Bronchial epithelial cell (primary cell): ENCODE data around the gene CDK6. TPM values are rescaled to one million over a fixed set of nuclear protein-coding genes. Genes with fewer than 3 reads are reported as not detected.

ENCODE experiments used
- DNase-seq: peaks from one replicate; pipeline ENCODE4 v3.0.0-alpha.2; 2010; ENCODE audit warnings: low read depth
- FAIRE-seq: peaks from 2 replicates; lab custom pipeline; 2011; peaks lifted over from hg19 to GRCh38; lab: Jason Lieb, UNC
- H3K27me3 ChIP-seq: 2 replicates; pipeline ENCODE4 v1.5.1; 2011; ENCODE audit warnings: low read length; ENCODE audit not compliant: control insufficient read depth, insufficient read depth
- H3K36me3 ChIP-seq: 2 replicates; pipeline ENCODE4 v1.5.1; 2011; ENCODE audit warnings: low read length; ENCODE audit not compliant: control insufficient read depth, insufficient read depth
- H3K4me3 ChIP-seq: 2 replicates; pipeline ENCODE4 v1.5.1; 2011; ENCODE audit warnings: mild to moderate bottlenecking, low read depth, low read length, control low read depth
- CTCF ChIP-seq: IDR thresholded peaks from 2 replicates; pipeline ENCODE4 v1.5.1; 2011; ENCODE audit warnings: mild to moderate bottlenecking, moderate library complexity, low read length, control low read depth, inconsistent platforms; ENCODE audit not compliant: insufficient read depth, severe bottlenecking
- total RNA-seq: library from RNA; depleted of rRNA; stranded (reverse); fragments of >200 nt; gene quantifications from 2 replicates; pipeline ENCODE4 v1.2.1, GENCODE V29; 2014

The CDK6 gene
- total RNA-seq, 1 donor from 2014 or later = 52.9 TPM

GRCh38 chr7:92717993-92718716 lies 118.2 kb downstream of the CDK6 start:
- FAIRE-seq = no peak
- DNase-seq = no peak
- no peaks in the 10 kb centered on the region for H3K36me3 ChIP-seq

GRCh38 chr7:92717623-92717992 lies 118.8 kb downstream of the CDK6 start:
- Histone ChIP-seq H3K36me3 (no peaks in the 10 kb centered on the region), H3K27me3 (no peaks in the 10 kb centered on the region), H3K4me3 (no peak overlapping the region)
- FAIRE-seq = no peak
- no peak for TF ChIP-seq CTCF
- no peak for DNase-seq

More at GRCh38 chr7:92717993-92718716, 118.2 kb downstream of the CDK6 start:
- H3K4me3 ChIP-seq = no peak overlapping the region
- no peak for TF ChIP-seq CTCF
- no peaks in the 10 kb centered on the region for H3K27me3 ChIP-seq

GRCh38 chr7:92716825-92717580 lies 119.4 kb downstream of the CDK6 start:
- DNase-seq (no peak), FAIRE-seq (no peak)
- Histone ChIP-seq H3K27me3 (no peaks in the 10 kb centered on the region), H3K4me3 (no peak overlapping the region), H3K36me3 (no peaks in the 10 kb centered on the region)
- no peak for TF ChIP-seq CTCF

GRCh38 chr7:92715963-92716362 lies 120.4 kb downstream of the CDK6 start:
- Histone ChIP-seq H3K27me3 (no peaks in the 10 kb centered on the region), H3K36me3 (no peaks in the 10 kb centered on the region), H3K4me3 (no peak overlapping the region)
- FAIRE-seq (no peak), DNase-seq (no peak)
- no peak for TF ChIP-seq CTCF

- TF ChIP-seq CTCF = no peak
- Histone ChIP-seq H3K36me3 (no peaks in the 10 kb centered on the region), H3K4me3 (no peak overlapping the region), H3K27me3 (no peaks in the 10 kb centered on the region)
- no peak for DNase-seq
- no peak for FAIRE-seq
Measured at GRCh38 chr7:92714767-92715166, 121.6 kb downstream of the CDK6 start.
